Ramos (cell line): ENCODE data around the gene FBXL17.

ENCODE experiments used
- in situ Hi-C: fragments of 300-500 bp; cut with MboI; formaldehyde crosslinking; loops from one replicate; pipeline ENCODE4 v1.14.3; 2022; ENCODE audit warnings: low sequenced_read_pairs; ENCODE audit not compliant: unreplicated experiment

FBXL17 gene

DNA sequence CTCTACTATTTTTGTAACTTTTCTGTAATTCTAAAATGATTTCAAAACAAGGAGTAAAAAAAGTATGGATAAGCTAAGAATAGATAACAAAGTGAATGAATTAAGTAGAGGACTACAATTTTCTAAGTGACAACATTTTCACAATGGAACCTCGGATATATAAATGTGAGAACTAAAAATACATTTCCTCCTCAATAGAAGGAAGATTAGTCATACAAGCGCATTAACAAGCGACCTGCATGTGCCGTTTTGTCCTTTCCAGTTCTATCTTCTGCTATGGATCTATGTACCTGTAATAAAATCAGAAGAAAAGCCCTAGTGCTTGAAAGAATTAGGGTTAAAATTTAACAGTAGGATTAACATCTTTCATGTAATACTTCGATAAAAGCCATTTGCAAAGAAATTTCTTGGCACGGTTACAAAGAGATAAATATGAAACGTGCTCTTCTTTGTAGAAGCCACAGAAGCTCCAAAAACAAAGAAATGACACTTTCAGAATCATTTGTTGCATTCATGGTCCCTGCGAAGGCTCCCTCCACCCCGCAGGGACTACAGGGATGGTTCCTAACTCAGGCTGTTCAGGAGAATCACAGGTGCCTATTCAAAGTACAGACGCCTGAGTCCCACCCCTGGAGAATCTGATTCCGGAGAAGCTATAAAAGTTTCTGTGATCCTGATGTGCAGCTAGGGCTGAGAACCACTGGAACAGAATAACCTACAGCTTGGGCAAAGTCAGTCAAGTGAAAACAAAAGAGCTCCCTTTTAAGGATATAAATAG lies 494.5 kb downstream of the FBXL17 start:
- in situ Hi-C loops: no loop called here

DNA sequence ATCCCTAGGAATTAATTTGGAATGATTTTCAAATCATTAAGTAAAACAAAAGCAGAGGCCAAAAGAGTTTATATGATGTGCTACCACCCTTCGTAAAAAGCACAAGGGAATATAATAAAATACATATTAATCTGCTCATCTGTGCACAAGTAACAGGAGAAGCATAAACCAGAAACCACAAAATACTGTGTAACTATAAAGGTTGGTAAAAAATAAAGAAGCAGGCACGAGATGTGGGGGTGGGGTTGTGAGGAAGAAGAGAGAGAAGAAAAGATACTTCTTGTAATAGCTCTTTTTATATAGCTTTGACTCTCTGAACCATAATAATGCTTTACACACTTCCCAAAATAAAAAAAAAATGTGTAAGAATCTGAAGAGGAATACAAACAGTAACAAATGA lies 496.3 kb downstream of the FBXL17 start:
- in situ Hi-C loops: no loop called here

DNA sequence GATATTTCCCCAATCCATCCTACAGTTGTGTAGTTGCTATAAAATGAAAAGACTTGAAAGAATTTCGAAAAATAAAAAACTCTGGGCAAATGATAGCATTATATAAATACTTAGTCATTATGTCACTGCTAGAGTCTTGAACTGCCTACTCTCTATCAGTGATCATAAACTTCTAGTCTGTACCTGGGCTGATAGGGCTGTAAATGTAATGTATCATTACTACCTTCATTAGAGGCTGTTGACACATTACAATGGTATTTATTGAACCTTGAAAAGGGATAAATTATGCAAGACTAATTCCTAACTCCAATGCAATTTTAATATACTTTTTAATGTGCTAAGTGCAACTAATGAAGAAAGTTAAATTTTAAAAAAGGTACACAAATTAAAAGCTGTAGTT lies 497.0 kb downstream of the FBXL17 start:
- in situ Hi-C loops: no loop called here

DNA sequence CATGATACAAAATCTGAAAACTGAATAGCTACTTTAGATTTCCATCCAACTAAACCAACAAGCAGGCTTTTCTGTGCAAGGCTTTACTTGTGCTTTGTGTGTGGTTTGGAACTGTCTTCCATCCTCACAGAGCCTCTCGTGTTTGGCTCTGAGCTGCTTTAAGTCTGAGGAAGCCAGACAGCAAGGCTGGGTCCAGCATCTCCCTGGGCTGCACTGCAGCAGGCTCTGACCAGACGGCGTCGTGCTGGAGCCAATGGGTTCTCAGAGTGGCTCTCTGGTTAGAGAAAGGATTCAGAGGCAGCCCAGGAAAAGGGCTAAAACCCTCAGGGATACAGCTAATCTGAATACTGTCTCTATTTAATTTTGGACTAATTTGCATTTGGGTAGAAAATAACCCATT lies 503.2 kb downstream of the FBXL17 start:
- in situ Hi-C loops: no loop called here

DNA sequence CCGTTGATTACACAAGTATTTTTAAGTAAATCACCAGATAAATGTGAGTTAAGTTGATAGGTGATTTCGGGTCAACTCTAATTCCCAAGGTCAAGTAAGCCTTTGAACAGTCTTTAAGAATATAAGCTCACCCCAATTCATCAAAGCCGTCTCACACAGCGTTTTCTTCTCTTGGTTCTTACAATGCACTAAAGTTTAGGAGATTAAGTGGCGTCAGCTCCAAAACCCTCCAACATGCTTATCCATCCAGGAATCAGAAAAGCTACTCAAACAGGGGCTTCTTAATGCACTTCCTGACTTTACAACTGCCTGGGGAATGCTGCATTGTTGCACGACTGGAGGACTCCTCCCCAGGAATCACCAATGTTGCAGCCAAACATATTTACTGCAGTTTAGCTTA lies 505.0 kb downstream of the FBXL17 start:
- in situ Hi-C loops: no loop called here

DNA sequence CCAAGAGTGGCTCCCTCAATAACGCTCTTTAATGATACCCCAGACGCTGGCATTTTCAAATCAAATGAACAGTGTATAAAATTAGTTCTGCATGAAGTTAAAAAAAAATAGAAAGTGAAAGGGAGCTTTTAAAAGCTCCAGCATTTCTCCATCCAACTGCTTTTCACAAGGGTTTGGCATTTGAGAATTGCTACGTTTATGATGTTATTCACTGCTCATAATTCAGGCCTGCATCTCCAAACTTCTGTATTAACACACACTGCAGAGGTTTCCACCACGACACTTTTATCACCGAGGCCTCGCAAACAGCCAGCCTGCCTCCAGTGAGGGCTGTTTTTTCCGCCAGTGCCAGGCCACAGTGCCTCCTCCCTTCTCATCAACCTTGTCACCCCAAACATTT lies 505.6 kb downstream of the FBXL17 start:
- in situ Hi-C loops: no loop called here

DNA sequence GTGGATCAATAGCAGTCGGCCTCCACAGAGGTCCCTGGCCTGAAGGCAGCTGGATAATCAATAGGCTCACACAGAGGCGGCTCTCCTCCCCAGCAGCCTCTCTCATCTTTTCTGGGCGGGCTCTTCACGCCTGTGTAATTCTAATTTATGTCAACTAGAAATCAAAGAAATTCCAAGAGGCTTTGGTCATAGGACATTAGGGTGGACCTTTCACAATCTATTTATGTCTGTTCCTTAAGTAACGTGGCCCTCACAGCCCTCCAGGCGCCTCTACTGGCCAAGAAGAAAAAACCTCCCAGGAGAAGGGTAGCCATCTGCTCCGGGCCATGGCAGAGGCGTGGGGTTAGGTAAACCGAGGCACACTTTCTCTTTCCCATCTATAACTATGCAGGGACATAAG lies 506.1 kb downstream of the FBXL17 start:
- in situ Hi-C loops: no loop called here

DNA sequence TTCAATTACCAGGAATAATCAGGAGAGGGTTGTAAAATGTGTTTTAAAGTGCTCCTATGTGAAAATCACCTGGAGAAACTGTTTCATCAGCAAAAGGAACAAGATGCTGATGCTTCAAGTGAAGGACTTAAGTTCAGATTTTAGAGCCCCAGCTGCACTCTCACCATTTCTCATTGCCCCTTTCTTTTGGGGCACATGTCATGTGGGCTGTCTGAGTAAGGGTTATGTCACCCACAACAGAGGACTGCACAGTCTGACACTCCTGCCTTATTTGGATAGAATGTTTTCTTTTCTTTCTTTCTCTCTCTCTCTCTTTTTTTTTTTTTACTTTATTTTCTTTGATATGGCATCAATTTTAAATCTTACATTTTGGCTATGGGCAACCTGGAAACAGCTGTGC lies 507.1 kb downstream of the FBXL17 start:
- in situ Hi-C loops: no loop called here

DNA sequence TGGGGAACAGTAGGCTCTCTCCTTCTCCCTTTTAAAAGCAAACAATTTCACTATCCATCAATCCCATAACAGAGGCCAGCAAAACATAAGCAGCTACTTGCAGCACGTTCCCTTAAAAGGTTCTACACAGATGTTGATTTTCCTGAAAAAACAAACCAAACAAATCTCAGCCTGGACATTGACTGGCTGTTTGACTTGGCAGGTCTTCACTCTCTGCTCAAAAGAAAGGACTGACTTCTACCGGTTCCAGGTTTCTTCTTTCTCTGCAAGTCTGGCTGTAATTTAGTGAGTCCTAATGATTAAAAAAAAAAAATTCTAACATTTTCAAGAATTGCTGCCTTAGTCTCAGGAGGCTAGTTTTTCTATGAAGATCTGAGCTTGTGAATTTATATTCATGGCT lies 508.0 kb downstream of the FBXL17 start:
- in situ Hi-C loops: no loop called here

DNA sequence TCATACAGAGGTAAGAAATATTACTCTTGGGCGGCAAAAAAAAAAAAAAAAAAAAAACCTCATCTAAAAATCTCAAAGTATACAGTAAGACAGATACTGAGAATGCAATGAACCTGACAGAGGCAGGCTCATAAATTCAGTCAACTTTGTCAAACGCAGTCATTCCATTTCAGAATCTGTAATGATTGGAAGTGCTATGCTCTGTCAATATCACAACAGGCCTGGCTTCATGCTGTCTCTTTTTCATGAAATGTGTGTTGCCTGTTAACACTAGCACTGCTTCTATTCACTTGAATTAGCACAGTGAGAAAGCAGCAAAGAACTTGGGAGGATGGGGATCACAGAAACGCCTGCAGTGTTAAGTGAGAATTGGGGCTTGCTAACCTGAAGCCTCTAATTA lies 510.9 kb downstream of the FBXL17 start:
- in situ Hi-C loops: no loop called here

DNA sequence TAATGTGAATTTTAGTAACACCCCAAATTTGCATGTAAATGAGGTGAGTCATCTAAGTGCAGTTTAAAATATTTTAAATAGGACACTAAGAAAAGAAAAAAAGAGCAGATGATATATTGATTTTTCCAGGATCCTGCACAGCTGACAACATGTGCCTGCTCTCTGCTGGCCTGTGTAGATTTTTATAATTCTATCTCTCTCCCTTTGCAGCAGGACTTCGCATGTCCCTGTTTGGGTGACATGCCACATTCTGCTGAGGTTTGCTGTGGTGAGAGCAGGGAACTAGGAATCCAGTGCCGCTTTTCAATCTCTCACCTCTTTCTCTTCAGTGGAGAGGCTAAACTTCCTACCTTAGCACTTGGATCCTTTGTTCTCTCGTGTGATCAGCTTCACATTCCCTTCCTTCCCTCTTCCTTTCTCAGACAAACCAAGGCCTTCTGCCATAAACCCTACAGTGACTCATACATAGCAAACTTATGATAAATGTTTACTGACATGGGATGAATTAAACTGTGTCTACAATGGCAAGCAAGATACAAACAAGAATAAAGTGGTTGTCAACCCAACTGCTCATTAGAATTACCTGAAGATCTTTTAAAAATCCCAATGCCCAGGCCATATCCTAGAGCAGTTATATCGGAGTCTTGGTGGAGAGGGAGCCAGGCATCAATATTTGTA lies 512.3 kb downstream of the FBXL17 start:
- in situ Hi-C loops: no loop called here

DNA sequence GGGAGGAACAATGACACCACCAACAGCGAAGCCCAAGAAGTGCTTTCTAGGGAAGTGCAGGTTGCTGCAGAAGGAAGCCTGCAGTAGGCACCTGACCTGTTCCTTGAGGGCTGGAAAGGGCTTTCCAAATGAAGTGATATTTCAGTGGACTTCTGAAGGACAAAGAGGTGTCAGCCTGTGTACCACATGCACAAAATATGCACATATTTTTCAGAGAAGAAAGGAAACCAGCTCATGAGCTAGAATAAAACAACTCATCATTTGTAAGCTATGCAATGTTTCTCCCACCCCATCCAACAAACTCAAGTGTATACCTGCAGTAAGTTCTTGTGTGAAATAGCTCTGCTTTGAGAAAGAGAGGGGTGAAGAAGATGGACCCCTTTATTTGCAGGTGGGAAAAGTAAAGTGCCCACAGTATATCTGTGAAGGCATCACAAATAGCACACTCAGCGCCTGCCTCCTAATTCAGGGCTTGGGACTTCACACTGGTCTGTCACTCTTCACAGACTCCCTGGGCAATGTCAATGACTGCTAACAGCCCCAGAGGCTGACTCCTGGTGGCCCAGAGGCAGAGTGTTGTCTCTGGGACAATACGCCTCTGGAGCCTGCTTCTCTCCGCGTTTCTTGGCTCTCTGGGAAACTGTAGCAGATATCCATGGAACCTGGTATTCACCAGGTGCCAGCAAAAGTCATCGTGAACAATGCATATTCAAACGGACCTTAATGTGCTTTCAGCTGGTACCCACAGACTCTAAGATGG lies 513.1 kb downstream of the FBXL17 start:
- in situ Hi-C loops: no loop called here

DNA sequence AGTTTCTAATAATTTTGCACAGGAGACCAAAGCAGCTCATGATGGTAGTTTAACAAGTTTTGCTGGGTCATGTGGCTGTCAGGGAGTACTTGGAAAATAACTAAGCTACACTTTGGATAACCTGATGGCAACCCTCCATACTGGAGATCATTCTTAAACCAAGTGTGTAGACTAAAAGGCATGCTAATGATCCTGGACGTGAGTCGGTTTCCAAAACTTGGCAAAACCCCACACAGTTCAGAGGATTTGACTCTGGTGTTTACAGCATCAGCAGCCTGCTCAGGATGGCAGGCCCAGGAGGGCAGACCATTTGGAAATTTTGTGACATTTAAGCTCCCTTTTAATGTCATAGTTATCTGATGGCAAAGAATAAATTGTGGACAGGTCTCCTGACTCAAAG lies 514.6 kb downstream of the FBXL17 start:
- in situ Hi-C loops: no loop called here

DNA sequence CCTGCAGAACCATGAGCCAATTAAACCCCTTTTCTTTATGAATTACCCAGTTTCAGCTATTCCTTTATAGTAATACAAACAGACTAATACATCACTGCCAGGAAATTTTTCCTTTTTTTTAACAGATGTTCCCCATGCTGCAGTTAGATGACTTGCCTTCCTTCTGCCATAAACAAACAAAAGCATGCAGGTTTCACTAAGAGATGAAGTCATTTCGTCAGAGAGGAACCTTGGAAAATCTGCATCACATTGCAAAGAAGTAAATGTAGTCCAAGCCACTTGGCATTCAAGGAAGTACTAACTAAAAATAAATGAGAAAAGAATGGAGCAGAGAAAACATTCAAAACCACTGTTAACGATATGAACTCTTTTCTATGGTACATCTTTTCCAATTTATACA lies 517.1 kb downstream of the FBXL17 start:
- in situ Hi-C loops: no loop called here

DNA sequence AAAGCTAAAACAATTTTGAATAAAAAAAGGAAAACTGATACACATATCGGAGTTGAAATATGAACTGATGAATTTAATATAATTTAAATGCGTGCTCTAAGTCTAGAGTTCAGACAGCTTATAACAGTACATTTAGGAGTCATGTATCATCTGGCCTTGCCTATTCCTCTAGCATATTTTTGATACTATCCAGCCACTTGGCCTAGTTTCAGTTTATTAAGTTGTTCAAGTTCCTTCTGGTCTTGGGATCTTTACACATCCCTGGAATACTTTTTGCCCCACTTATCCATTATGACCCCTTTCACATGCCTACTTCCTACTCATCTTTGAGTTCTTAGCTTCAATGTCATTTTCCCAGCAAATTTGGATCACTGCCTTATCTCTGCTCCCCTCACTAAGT lies 518.8 kb downstream of the FBXL17 start:
- in situ Hi-C loops: no loop called here

DNA sequence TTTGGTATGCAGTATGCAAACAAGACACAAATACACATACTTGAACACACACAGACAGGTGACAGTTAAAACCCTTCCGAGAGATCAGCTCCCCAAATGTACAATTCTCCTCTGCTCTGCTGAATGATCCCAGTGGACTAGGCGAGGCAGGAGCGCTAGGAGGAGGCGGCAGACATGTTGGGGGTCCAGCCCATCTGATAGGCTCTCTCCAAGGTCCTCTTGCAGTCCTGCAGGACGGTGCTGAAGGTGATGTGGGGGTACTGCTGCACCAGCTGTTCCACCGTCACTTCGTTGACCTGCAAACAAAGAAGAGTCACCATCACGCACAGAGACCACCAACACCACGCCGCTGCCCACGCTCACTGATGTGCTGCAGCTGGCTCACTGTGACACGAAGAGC lies 520.3 kb downstream of the FBXL17 start:
- in situ Hi-C loops: no loop called here

DNA sequence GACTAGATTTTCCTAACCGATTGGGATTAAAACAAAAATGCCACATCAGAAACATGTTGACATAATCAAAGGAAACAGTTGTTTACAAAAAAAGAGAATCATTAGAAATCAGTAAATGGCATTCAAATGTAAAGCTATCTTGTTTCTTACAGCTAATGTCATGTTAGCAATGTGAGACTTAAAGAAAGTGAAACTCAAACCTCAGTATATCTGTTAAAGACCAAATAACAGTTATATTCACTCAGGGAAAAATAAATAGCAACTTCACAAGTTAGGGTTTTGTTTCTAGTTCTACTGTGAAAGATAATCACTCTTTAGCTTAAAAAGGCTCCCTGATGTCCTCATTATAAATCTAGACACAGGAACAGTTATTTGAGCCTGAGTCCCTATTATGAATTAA lies 521.9 kb downstream of the FBXL17 start:
- in situ Hi-C loops: no loop called here

DNA sequence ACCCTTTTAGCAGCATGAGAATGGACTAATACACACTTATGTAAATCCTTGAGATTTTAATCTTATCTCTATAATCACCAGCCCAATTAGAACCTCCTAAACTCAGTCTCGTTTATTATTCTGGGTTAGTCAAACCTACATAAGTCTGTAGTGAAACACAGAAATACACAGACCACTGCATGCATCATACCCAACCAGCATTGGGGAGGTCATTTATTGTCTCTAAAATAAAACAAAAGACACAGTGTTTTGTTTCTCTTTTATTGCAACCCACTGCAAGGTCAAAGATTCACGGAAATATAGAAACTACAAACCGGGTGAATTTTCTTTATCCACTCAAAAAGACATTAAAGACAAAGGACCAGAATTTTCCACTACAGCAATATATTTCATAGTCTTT lies 523.1 kb downstream of the FBXL17 start:
- in situ Hi-C loops: no loop called here

DNA sequence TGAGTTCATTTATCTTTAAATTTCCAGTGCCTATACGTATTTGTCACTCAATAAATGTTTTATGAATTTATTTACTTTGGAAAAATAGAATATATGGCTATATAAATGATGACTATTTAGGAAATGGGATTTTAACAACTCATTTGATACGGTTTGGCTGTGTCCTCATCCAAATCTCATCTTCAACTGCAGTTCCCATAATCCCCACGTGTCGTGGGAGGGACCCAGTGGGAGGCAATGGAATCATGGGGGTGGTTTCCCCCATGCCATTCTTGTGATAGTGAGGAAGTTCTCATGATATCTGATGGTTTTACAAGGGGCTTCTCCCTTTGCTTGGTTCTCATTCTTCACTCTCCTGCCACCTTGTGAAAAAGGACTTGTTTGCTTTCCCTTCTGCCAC lies 523.6 kb downstream of the FBXL17 start:
- in situ Hi-C loops: no loop called here

DNA sequence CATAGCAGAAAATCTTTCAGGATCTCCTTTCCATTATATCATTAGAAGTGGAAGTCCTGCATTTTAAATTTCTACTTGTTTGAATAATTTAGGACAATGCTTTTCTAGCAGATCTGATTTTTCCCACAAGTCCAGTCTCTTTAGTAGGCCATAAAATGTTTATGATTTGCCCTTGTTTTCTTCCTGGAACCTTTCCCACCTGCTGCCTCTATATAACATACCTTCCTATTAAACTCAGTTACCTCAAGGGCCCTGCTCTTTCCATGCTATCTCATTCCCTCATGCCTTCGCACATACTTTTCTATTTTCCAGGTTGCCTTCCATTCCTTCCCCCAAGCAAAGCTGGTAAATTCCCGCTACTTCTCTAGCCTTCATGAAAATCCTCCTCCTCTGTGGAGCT lies 524.1 kb downstream of the FBXL17 start:
- in situ Hi-C loops: no loop called here

DNA sequence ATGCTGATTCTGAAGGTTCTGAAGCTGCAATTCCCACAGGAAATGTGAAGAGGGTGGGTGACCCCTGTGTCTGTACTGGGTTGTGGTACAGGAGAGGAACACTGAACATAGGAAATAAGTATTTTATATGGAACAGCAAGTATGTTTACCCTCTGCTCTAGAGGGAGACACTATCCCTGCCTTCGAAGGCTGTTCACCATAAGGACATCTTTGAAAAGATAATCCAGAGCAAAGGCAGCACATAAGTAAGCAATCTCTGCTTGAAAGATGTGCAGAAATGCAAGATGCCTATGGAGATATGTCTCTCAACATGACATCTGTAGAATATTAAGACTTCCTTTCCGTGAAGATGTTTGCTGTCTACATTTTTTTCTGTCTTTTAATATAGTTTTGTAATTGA lies 526.7 kb downstream of the FBXL17 start:
- in situ Hi-C loops: no loop called here
